ENCODE measurements around the gene WFIKKN1.
A peak's percentile ranks its signal among the peaks of the same experiment; 100 is the strongest.

Gene WFIKKN1

GRCh38 chr16:630815-631405 is at the start of gene WFIKKN1:
Gene WFIKKN1, plus strand, starts transcription at chr16:630985. Its CDS starts 269 bp downstream, at chr16:631254.
- DNase-seq (ENCODE audit: low spot score) = no peak

- DNase-seq (ENCODE audit: low spot score) = no peak
These were observed 48.6 kb upstream of the WFIKKN1 start for GRCh38 chr16:582218-582613.

- DNase-seq (ENCODE audit: low spot score) = no peak
These were observed 48.0 kb upstream of the WFIKKN1 start for GRCh38 chr16:582614-583331.

- DNase-seq (ENCODE audit: low spot score) = no peak
These were observed 47.3 kb upstream of the WFIKKN1 start for GRCh38 chr16:583470-583814.

- DNase-seq (ENCODE audit: low spot score) = no peak
These were observed 46.8 kb upstream of the WFIKKN1 start for GRCh38 chr16:583815-584591.

GRCh38 chr16:585351-585750 is 45.4 kb upstream of the WFIKKN1 start:
- peak; percentile 25 for DNase-seq (ENCODE audit: low spot score)

GRCh38 chr16:586047-586644 is 44.6 kb upstream of the WFIKKN1 start:
- DNase-seq (ENCODE audit: low spot score) = no peak

- no peak for DNase-seq (ENCODE audit: low spot score)
These were observed 43.9 kb upstream of the WFIKKN1 start for GRCh38 chr16:586645-587590.

GRCh38 chr16:588639-588888 is 42.2 kb upstream of the WFIKKN1 start:
- no peak for DNase-seq (ENCODE audit: low spot score)

GRCh38 chr16:588889-589657 is 41.7 kb upstream of the WFIKKN1 start:
- peak; percentile 97 for DNase-seq (ENCODE audit: low spot score)

- DNase-seq (ENCODE audit: low spot score) = peak; percentile 99
These were observed 41.1 kb upstream of the WFIKKN1 start, which contains the start of gene RAB40C for GRCh38 chr16:589658-590187. Gene RAB40C, plus strand, starts transcription at chr16:590066. Its CDS starts 226 bp downstream, at chr16:590292.

GRCh38 chr16:590188-590814 is 40.5 kb upstream of the WFIKKN1 start:
- peak; percentile 70 for DNase-seq (ENCODE audit: low spot score)

GRCh38 chr16:590815-591200 is 40.0 kb upstream of the WFIKKN1 start:
- DNase-seq (ENCODE audit: low spot score) = no peak

- DNase-seq (ENCODE audit: low spot score) = no peak
These were observed 39.6 kb upstream of the WFIKKN1 start for GRCh38 chr16:591231-591630.

- no peak for DNase-seq (ENCODE audit: low spot score)
These were observed 38.8 kb upstream of the WFIKKN1 start for GRCh38 chr16:591892-592517.

GRCh38 chr16:592518-593306 is 38.1 kb upstream of the WFIKKN1 start:
- no peak for DNase-seq (ENCODE audit: low spot score)

- DNase-seq (ENCODE audit: low spot score) = no peak
These were observed 37.4 kb upstream of the WFIKKN1 start for GRCh38 chr16:593406-593805.

GRCh38 chr16:593807-594206 is 37.0 kb upstream of the WFIKKN1 start:
- no peak for DNase-seq (ENCODE audit: low spot score)

GRCh38 chr16:595094-595528 is 35.7 kb upstream of the WFIKKN1 start:
- no peak for DNase-seq (ENCODE audit: low spot score)

Measured in AG08396 (cell line).